ENCODE results near the gene PNLIPRP2.

GRCh38 chr10:116637830-116638229, 17.1 kb downstream of the PNLIPRP2 start:
- TF ChIP-seq, protein P1, sequence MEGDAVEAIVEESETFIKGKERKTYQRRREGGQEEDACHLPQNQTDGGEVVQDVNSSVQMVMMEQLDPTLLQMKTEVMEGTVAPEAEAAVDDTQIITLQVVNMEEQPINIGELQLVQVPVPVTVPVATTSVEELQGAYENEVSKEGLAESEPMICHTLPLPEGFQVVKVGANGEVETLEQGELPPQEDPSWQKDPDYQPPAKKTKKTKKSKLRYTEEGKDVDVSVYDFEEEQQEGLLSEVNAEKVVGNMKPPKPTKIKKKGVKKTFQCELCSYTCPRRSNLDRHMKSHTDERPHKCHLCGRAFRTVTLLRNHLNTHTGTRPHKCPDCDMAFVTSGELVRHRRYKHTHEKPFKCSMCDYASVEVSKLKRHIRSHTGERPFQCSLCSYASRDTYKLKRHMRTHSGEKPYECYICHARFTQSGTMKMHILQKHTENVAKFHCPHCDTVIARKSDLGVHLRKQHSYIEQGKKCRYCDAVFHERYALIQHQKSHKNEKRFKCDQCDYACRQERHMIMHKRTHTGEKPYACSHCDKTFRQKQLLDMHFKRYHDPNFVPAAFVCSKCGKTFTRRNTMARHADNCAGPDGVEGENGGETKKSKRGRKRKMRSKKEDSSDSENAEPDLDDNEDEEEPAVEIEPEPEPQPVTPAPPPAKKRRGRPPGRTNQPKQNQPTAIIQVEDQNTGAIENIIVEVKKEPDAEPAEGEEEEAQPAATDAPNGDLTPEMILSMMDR (IDR thresholded peaks at IDR 0.05; ENCODE audit: control extremely low read depth in 1 of 3, insufficient read depth in 1 of 3, low read depth in 1 of 3, low read length in 3 of 3): no peak
- TF ChIP-seq SRF (IDR thresholded peaks at IDR 0.05; ENCODE audit: low read depth, low read length): no peak
- no peak for TF ChIP-seq TEAD4 (IDR thresholded peaks at IDR 0.05; ENCODE audit: low read depth, low read length)
- no peak for TF ChIP-seq TAF1 (IDR thresholded peaks at IDR 0.05; ENCODE audit: low read depth, low read length)
- no peak for TF ChIP-seq JUND (IDR thresholded peaks at IDR 0.05; ENCODE audit: low read length)
- TF ChIP-seq SP2 (IDR thresholded peaks at IDR 0.05; ENCODE audit: low read length): no peak
- no peak for TF ChIP-seq CHD7 (IDR thresholded peaks at IDR 0.05; ENCODE audit: insufficient replicate concordance, low read length)
- TF ChIP-seq MAFK (IDR thresholded peaks at IDR 0.05; ENCODE audit: low read depth, low read length): no peak
- TF ChIP-seq POLR2A (IDR thresholded peaks at IDR 0.05; ENCODE audit: control extremely low read depth in 1 of 2, low read depth in 2 of 2, low read length in 2 of 2): no peak
- no peak for TF ChIP-seq ZNF274 (IDR thresholded peaks at IDR 0.05; ENCODE audit: borderline replicate concordance, extremely low read depth, low read length)
